Activated CD8-positive, alpha-beta memory T cell treated with anti-CD3 and anti-CD28 coated beads, Interleukin-2, amount 50 U/mL, for 1 hour (primary cell): ENCODE measurements around the gene RAB39A.
"Not testable (repeated sequence)": the region's sequence is repeated elsewhere in the genome, so short reads cannot be mapped to it uniquely, and the experiment has no call there.

Experiments
- DNase-seq: peaks from one replicate; pipeline ENCODE4 v3.0.0-alpha.2; 2020; ENCODE audit errors: extremely low read depth

Gene RAB39A

DNA sequence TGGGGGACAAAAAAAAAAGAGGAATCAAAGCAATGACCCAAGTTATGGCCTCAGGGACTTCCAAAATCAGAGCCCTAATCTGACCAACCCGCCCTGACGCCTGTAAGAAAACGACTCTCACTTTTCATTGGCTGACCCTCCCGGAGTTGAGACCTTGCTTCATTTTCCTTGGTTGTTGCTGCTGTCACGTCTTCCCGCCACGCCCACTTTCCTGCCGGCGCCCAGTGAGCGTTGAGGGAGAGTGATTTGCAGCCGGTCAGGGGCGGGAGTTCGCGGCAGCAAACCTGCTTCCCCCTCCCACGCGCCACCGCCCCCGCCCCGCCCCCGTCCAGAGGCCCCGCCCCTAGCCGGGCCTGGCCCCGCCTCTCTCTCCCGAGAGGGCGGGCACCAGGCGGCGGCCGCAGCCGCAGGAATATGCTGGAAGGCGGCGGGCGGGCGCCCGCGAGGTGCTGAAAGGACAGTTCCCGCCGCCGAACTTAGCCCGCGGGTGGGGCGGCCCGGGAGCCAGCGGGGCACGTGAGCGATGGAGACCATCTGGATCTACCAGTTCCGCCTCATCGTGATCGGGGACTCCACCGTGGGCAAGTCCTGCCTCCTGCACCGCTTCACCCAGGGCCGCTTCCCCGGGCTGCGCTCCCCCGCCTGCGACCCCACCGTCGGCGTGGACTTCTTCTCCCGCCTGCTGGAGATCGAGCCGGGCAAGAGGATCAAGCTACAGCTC lies at the start of gene RAB39A:
RAB39A (plus strand) TSS at position 403 of the 721 bp plus-strand sequence; CDS start at position 524, 121 bp downstream.
- no peak for DNase-seq

DNA sequence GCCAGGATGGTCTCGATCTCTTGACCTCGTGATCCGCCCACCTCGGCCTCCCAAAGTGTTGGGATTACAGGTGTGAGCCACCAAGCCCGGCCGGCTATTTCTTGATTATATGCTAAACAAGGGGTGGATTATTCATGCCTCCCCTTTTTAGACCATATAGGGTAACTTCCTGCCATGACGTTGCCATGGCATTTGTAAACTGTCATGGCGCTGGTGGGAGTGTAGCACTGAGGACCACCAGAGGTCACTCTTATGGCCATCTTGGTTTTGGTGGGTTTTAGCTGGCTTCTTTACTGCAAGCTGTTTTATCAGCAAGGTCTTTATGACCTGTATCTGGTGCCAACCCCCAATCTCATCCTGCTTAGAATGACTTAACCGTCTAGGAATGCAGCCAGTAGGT lies 46.8 kb upstream of the RAB39A start:
- DNase-seq = not testable (repeated sequence)

DNA sequence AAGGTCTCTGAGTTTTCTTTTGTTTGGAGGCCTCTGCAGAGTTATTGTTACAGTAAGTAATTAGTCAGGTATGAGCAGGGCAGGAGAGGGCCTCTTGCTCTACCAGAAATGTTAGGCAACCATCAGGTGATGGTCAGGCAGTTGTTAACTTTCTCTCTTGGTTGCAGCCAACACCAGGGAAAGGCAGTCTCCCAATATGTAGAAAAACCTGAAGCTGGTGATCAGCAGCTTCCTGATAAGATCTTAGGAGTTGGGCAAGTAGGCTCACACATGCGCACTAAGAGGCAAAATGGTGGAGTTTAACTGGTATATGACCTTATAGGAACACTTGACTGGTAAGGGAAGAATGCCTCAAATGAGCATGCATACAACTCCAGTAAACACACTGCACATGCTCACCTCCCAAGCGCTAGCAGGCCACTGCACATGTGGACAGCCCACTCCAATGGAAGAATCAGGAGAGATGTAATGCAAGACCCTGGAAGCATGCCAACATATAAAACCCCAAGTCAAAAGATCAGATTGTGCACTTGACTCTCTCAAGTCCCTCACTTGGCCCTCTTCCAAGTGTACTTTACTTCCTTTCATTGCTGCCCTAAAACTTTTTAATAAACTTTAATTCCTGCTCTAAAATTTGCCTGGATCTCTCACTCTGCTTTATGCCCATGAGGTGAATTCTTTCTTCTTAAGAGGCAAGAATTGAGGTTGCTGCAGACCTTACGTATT lies 46.0 kb upstream of the RAB39A start:
- no peak for DNase-seq

DNA sequence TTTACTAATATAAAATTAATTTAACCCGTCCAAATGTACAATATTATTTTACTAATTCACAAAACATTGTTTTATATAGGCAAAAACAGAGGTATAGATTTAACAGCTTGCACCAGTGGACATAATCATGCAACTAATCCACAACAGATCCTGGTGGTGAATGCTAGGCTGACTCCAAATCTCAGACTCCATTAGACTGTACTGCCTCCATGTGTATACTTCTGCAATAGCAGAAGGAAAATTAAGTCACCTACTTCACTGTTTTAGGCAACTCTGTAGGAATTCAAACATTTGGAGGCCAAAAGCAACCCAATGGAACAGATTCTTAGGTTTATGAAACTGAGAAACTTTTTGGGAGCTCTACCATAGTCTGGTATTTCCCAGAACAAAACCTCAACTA lies 30.0 kb upstream of the RAB39A start:
- no peak for DNase-seq

DNA sequence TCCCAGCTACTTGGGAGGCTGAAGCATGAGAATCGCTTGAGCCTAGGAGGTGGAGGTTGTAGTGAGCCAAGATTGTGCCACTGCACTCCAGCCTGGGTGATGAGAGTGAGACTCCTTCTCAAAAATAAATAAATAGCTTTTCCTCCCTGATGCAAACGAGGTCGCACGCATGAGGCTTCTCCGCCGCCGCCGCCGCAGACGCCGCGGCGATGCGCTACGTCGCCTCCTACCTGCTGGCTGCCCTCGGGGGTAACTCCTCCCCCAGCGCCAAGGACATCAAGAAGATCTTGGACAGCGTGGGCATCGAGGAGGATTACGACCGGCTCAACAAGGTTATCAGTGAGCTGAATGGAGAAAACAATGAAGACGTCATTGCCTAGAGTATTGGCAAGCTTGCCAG lies 20.0 kb upstream of the RAB39A start:
- DNase-seq = no peak

- DNase-seq = not testable (repeated sequence)
These were observed 15.8 kb upstream of the RAB39A start for GRCh38 chr11:107912415-107912814.

DNA sequence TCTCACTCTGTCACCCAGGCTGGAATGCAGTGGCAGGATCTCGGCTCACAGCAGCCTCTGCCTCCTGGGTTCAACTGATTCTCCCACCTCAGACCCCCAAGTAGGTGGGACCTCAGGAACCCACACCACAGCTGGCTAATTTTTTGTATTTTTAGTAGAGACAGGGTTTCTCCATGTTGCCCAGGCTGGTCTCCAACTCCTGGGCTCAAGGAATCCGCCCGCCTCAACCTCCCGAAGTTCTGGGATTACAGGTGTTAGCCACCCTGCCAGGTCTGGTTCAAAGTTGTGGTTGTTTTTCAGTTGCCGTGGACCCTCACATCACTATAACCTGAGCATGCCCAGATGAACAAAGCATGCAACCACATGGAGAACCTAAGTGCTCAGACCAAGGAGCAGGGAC lies 13.0 kb upstream of the RAB39A start:
- no peak for DNase-seq

DNA sequence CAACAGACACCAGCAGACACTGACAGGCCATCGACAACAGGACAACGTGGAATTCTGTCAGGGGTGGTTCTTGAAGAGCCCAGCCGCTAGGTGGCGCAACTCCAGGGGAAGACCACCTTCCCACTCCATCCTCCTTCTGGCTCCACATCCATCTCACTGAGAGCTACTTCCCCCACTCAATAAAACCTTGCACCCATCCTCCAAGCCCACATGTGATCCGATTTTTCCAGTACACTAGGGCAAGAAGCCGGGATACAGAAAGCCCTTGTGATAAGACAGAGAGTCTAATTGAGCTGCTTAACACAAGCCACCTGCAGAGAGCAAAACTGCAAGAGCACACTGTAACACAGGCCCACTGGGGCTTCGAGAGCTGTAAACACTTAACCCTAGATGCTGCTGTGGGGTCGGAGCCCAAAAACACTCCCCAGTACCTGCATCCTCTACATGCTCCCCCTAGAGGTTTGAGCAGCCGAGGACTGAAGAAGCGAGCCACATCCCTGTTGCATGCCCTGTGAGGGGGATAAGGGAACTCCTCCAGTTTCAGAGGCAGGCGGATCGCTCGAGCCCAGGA lies 11.5 kb upstream of the RAB39A start:
- DNase-seq = no peak

- DNase-seq = no peak
These were observed 6.3 kb upstream of the RAB39A start for GRCh38 chr11:107921997-107922396.

DNA sequence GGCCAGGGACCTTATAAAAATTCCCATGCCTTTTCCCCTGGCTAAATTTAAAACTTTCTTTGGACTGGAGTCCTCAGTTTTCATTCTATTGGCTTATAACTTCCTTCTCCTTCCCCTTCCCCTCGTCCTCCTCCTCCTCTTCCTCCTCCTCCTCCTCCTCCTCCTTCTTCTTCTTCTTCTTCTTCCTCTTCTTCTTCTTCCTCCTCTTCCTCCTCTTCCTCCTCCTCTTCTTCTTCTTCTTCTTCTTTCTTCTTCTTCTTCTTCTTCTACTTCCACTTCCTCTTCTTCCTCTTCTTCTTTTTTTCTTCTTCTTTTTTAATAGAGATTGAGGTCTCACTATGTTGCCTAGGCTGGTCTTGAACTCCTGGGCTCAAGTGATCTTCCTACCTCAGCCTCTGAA lies 4.7 kb upstream of the RAB39A start:
- DNase-seq = not testable (repeated sequence)

DNA sequence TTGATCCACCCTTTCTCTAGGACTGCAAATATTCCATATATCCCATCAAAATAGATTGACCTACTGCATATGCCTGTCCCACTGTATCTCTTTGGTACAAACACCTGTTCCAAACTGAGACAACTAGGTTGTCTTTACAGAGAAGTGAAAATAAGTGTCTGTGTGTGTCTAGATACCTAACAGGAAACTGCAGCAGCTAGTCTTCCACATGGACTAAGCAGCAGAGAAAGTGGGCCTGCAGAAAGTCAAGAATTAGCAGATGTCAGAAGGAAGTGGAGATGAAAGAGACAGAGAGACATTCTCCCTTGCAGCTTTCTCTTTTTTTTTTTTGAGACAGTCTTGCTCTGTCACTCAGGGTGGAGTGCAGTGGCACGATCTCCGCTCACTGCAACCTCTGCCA lies 3.9 kb upstream of the RAB39A start:
- no peak for DNase-seq

DNA sequence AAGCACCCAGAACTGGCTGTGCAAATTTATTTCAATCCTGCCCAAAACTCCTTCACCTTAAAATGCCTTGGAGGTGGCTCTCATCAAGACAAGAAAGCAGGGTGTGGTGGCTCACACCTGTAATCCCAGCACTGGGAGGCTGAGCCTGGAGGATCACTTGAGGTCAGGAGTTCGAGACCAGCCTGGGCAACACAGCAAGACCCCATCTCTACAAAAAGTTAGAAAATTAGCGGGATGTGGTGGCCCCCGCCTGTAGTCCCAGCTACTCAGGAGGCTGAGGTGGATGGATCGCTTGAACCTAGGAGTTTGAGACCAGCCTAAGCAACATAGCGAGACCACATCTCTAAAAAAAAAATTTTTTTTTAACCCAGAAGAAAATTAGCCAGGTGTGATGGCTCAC lies 689 bp upstream of the RAB39A start:
- DNase-seq = no peak

DNA sequence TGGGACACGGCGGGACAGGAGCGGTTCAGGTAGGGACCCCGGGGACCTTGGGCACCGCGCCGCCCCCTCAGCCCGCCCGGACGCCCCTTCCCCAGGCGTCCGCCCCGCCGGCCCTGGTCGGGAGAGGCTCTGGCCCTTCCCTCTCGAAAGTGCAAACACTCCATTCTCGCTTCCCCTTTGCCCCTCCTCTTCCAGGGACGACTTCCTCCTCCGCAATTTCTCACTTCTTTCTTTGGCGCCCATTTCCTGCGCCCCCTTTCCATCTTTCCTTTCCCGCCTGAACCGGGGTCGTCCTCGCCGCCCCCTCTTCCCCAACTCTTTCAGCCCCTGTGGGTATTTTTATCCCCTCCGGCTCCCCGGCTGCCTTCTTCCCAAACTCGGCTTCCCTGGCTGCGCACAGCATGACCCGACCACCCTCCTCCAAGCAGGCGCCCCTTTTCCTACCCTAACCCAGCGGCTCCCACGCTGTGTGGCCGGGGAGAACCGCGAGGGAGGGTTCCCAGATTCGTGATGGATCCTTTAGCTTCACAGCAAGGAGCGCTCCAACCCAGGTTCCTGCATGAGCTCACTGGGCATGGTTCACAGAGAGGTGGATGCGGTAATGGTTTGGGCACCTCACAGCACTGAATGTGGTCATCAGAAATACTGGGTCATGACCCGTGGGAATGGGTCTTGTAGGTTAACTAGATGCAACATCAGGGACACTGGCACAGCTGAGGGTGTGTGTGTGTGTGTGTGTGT lies 689 bp downstream of the RAB39A start:
- DNase-seq = no peak

- no peak for DNase-seq
These were observed 1.5 kb downstream of the RAB39A start for GRCh38 chr11:107929611-107930200.

GRCh38 chr11:107931206-107931605 lies 3.0 kb downstream of the RAB39A start:
- DNase-seq = no peak

DNA sequence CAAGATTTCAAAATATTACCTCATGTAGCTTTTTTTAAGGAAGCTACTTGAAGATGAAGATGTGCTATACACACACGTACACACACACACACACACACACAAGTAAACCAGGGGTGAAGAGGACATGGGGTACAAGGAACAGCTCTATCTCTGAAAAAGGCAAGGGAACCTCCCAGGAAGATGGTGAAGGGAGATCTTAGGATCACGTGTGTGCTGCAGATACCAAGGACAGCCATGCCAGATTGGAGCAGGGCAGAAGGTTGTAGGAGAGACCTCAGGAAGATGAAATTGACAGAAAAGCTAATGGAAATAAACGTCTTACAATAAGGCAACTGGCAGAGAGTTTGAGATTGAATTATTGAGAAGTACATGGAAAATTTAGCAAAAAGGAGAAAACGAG lies 19.7 kb downstream of the RAB39A start:
- DNase-seq = no peak

- not testable (repeated sequence) for DNase-seq
These were observed 20.1 kb downstream of the RAB39A start for GRCh38 chr11:107948328-107948727.

- no peak for DNase-seq
These were observed 22.9 kb downstream of the RAB39A start for GRCh38 chr11:107951155-107951554.

GRCh38 chr11:107953446-107953845 lies 25.2 kb downstream of the RAB39A start:
- no peak for DNase-seq

- DNase-seq = no peak
These were observed 28.3 kb downstream of the RAB39A start for GRCh38 chr11:107956543-107956942.

GRCh38 chr11:107957109-107957588 lies 28.9 kb downstream of the RAB39A start:
- no peak for DNase-seq

DNA sequence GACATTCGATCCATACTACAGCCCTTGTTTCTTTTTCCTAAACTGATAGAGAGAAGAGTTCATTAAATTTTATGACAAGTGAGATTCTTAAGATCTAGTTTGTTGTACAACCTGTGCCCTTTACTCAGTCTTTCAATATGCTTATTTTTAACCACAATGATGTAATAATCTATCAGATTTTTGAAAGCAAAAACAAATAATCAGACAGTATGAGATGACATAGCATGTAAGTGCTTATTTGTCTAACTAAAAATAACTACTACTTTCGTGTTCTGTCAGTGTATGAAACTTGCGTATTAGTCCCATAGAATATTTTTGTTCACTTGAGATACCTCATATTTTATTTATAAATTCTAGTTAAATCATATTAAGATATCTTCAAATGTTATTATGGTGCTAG lies 33.2 kb downstream of the RAB39A start:
- no peak for DNase-seq
